Astrocyte (in vitro differentiated cells and primary cell): ENCODE data around the gene TAF1L. TPM values are rescaled to one million over a fixed set of nuclear protein-coding genes. Genes with fewer than 3 reads are reported as not detected.
A peak's percentile ranks its signal among the peaks of the same experiment; 100 is the strongest.

Experiments used
- DNase-seq: peaks from one replicate; pipeline ENCODE4 v3.0.0-alpha.2; 2010; ENCODE audit warnings: low read depth
- FAIRE-seq: peaks from 2 replicates; lab custom pipeline; 2011; peaks lifted over from hg19 to GRCh38; lab: Jason Lieb, UNC
- H2AFZ ChIP-seq: 2 replicates; pipeline ENCODE4 v1.6.0; 2012; ENCODE audit warnings: low read depth, low read length, inconsistent platforms
- H3K27ac ChIP-seq: 2 replicates; pipeline ENCODE4 v1.5.1; 2011; ENCODE audit warnings: low read depth, low read length, inconsistent platforms
- H3K27me3 ChIP-seq: 2 replicates; pipeline ENCODE4 v1.6.0; 2011; ENCODE audit warnings: low read length, inconsistent platforms; ENCODE audit not compliant: insufficient read depth
- H3K36me3 ChIP-seq: 2 replicates; pipeline ENCODE4 v1.5.1; 2011; ENCODE audit warnings: low read length, inconsistent platforms; ENCODE audit not compliant: insufficient read depth
- H3K4me1 ChIP-seq: 2 replicates; pipeline ENCODE4 v1.5.1; 2011; ENCODE audit warnings: low read length, inconsistent platforms; ENCODE audit not compliant: insufficient read depth
- H3K4me2 ChIP-seq: 2 replicates; pipeline ENCODE4 v1.6.0; 2012; ENCODE audit warnings: low read length, inconsistent platforms
- H3K4me3 ChIP-seq: 2 replicates; pipeline ENCODE4 v1.5.1; 2011; ENCODE audit warnings: low read depth, mild to moderate bottlenecking, low read length, inconsistent platforms; ENCODE audit not compliant: insufficient read depth
- H3K79me2 ChIP-seq: 2 replicates; pipeline ENCODE4 v1.6.0; 2012; ENCODE audit warnings: mild to moderate bottlenecking, low read length, inconsistent platforms; ENCODE audit not compliant: insufficient read depth
- H3K9ac ChIP-seq: 2 replicates; pipeline ENCODE4 v1.6.0; 2012; ENCODE audit warnings: mild to moderate bottlenecking, low read length, inconsistent platforms
- H3K9me3 ChIP-seq: 2 replicates; pipeline ENCODE4 v1.5.1; 2012; ENCODE audit warnings: low read depth, mild to moderate bottlenecking, low read length, inconsistent platforms; ENCODE audit not compliant: insufficient read depth
- H4K20me1 ChIP-seq: 2 replicates; pipeline ENCODE4 v1.6.0; 2012; ENCODE audit warnings: low read length, inconsistent platforms; ENCODE audit not compliant: insufficient read depth
- H3K27ac Mint-ChIP-seq: one replicate; pipeline ENCODE4 v1.8.0; 2021; ENCODE audit warnings: mild to moderate bottlenecking, mixed read lengths; ENCODE audit not compliant: unreplicated experiment
- H3K27me3 Mint-ChIP-seq: one replicate; pipeline ENCODE4 v1.8.0; 2021; ENCODE audit warnings: low read depth, mixed read lengths; ENCODE audit not compliant: unreplicated experiment
- H3K36me3 Mint-ChIP-seq: one replicate; pipeline ENCODE4 v1.8.0; 2021; ENCODE audit warnings: low read depth, mixed read lengths; ENCODE audit not compliant: unreplicated experiment
- H3K4me1 Mint-ChIP-seq: one replicate; pipeline ENCODE4 v1.8.0; 2021; ENCODE audit warnings: low read depth, mixed read lengths; ENCODE audit not compliant: unreplicated experiment
- H3K4me3 Mint-ChIP-seq: one replicate; pipeline ENCODE4 v1.8.0; 2021; ENCODE audit warnings: mild to moderate bottlenecking, moderate library complexity, mixed read lengths; ENCODE audit not compliant: unreplicated experiment
- H3K9me3 Mint-ChIP-seq: one replicate; pipeline ENCODE4 v1.8.0; 2021; ENCODE audit warnings: mild to moderate bottlenecking, mixed read lengths; ENCODE audit not compliant: unreplicated experiment
- EZH2 ChIP-seq: IDR thresholded peaks from 2 replicates; pipeline ENCODE4 v1.6.1; 2012; ENCODE audit warnings: mild to moderate bottlenecking, low read length, inconsistent platforms; ENCODE audit not compliant: insufficient read depth
- total RNA-seq: library from RNA; stranded (reverse); gene quantifications from 2 replicates; pipeline ENCODE4 v1.2.1, GENCODE V29; 2021
- TF ChIP-seq, protein P1 (sequence below): IDR thresholded peaks from 2 replicates; pipeline ENCODE4 v1.5.1; 2011; ENCODE audit warnings: low read depth, mild to moderate bottlenecking, inconsistent platforms, low read length, moderate library complexity; ENCODE audit not compliant: insufficient read depth

The TAF1L gene
- total RNA-seq, 1 donor from 2014 or later = 0.02 TPM

DNA sequence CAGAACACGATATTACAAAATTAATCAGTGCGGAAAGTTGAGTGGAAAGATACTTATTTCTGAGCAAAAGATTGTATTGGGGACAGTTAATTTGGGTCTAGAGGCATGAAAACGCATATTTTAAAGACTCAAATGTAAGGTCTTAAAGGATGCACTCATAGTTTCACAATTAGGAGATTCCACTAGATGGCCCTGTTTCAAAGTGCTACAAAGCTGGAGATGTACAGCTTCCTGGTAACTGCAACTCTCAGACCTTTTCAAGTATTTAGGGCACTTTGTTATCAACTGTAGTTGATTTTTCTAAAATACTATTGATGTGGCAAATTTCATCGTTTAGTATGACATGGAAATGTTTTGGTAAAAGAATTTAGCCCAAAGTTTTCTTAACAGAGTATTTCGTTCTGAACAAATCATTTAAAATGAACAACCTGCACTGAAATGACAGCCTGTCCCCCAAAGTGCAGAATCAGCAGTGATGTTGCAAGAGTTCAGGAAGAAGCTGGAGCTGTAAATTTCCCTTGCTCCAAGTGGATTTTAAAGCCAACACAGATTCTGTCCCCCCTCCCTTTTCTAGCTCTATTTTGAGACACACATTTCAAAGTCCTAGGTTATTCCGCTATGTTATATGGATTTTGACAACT, 46.3 kb downstream of the TAF1L start:
- H3K79me2 ChIP-seq = no peaks in the 10 kb centered on the region
- H3K9ac ChIP-seq = no peak overlapping the region
- no peaks in the 10 kb centered on the region for H4K20me1 ChIP-seq
- DNase-seq = peak; percentile 56
- H3K4me2 ChIP-seq = no peak overlapping the region
- Mint-ChIP-seq H3K36me3 (no peaks in the 10 kb centered on the region), H3K4me3 (no peak overlapping the region), H3K4me1 (peaks cover 30% of the 10 kb centered on the region), H3K9me3 (peaks cover 5% of the 10 kb centered on the region), H3K27ac (peak overlapping the region; percentile 16), H3K27me3 (no peaks in the 10 kb centered on the region)
- no peak for TF ChIP-seq EZH2
- TF ChIP-seq, protein P1, sequence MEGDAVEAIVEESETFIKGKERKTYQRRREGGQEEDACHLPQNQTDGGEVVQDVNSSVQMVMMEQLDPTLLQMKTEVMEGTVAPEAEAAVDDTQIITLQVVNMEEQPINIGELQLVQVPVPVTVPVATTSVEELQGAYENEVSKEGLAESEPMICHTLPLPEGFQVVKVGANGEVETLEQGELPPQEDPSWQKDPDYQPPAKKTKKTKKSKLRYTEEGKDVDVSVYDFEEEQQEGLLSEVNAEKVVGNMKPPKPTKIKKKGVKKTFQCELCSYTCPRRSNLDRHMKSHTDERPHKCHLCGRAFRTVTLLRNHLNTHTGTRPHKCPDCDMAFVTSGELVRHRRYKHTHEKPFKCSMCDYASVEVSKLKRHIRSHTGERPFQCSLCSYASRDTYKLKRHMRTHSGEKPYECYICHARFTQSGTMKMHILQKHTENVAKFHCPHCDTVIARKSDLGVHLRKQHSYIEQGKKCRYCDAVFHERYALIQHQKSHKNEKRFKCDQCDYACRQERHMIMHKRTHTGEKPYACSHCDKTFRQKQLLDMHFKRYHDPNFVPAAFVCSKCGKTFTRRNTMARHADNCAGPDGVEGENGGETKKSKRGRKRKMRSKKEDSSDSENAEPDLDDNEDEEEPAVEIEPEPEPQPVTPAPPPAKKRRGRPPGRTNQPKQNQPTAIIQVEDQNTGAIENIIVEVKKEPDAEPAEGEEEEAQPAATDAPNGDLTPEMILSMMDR = peak; percentile 69
- no peak overlapping the region for H3K27ac ChIP-seq
- H3K9me3 ChIP-seq = no peaks in the 10 kb centered on the region
- H3K36me3 ChIP-seq = no peaks in the 10 kb centered on the region
- H3K27me3 ChIP-seq = no peaks in the 10 kb centered on the region
- no peak overlapping the region for H3K4me3 ChIP-seq
- no peak overlapping the region for H2AFZ ChIP-seq
- peaks cover 3% of the 10 kb centered on the region for H3K4me1 ChIP-seq
- peak; percentile 87 for FAIRE-seq

DNA sequence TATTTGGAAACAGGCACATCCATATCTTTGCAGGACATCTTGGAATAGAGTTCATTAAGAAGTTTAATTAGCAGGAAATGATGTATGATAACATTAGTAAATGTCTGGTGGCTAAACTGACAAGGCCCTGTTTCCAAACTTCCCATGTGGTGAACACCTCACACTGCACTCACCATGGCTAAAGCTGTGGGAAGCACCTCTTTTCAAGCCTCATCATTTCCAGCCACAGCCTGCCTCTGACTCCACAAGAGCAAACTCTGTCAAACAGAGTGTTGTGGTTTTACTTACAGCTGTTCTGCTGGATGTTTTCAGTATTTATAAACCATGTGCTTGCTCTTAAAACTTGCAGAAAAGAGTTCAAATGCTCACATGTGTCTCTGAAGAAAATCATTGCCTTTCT, 47.6 kb downstream of the TAF1L start:
- Mint-ChIP-seq H3K9me3 (peaks cover 5% of the 10 kb centered on the region), H3K4me1 (peaks cover 30% of the 10 kb centered on the region), H3K27me3 (no peaks in the 10 kb centered on the region), H3K36me3 (no peaks in the 10 kb centered on the region), H3K27ac (no peak overlapping the region), H3K4me3 (no peak overlapping the region)
- Histone ChIP-seq H3K4me2 (no peak overlapping the region), H2AFZ (no peak overlapping the region), H3K27me3 (no peaks in the 10 kb centered on the region), H3K27ac (no peak overlapping the region), H3K79me2 (no peaks in the 10 kb centered on the region), H3K9me3 (no peaks in the 10 kb centered on the region), H3K36me3 (no peaks in the 10 kb centered on the region), H4K20me1 (no peaks in the 10 kb centered on the region), H3K4me3 (no peak overlapping the region), H3K9ac (no peak overlapping the region), H3K4me1 (peaks cover 3% of the 10 kb centered on the region)
- TF ChIP-seq, protein P1 = peak; percentile 18
- no peak for TF ChIP-seq EZH2
- FAIRE-seq (no peak), DNase-seq (peak; percentile 78)

DNA sequence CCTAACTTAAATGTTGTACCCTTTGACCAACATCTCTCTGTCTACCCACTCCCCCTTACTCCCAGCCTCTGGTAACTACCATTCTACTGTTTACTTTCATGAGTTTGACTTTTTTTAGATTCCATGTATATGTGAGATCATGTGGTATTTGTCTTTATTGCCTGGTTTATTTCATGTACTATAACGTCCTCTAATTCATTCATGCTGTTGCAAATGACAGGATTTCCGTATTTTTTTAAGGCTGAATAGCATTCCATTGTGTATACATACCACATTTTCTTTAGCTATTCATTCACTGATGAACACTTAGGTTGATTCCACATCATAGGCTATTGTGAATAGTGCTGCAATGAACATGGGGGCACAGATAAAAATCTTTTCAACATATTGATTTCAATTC, 50.7 kb downstream of the TAF1L start:
- Histone ChIP-seq H3K36me3 (no peaks in the 10 kb centered on the region), H3K9ac (no peak overlapping the region), H3K27ac (no peak overlapping the region), H3K4me3 (no peak overlapping the region), H4K20me1 (no peaks in the 10 kb centered on the region), H2AFZ (no peak overlapping the region), H3K79me2 (no peaks in the 10 kb centered on the region), H3K27me3 (no peaks in the 10 kb centered on the region), H3K9me3 (no peaks in the 10 kb centered on the region), H3K4me1 (peaks cover 6% of the 10 kb centered on the region), H3K4me2 (no peak overlapping the region)
- Mint-ChIP-seq H3K4me3 (no peak overlapping the region), H3K27ac (no peak overlapping the region), H3K27me3 (no peaks in the 10 kb centered on the region), H3K4me1 (peaks cover 31% of the 10 kb centered on the region), H3K36me3 (no peaks in the 10 kb centered on the region), H3K9me3 (peaks cover 5% of the 10 kb centered on the region)
- TF ChIP-seq, protein P1 = no peak
- no peak for TF ChIP-seq EZH2
- FAIRE-seq = no peak
- peak; percentile 12 for DNase-seq
